GM21619 (cell line): Measurements from ENCODE around the gene L3MBTL4.
"Not testable (repeated sequence)": the region's sequence is repeated elsewhere in the genome, so short reads cannot be mapped to it uniquely, and the experiment has no call there.

ENCODE experiments used
- ATAC-seq: cut with Tn5 transposase; IDR thresholded peaks from one replicate; pipeline ENCODE4 v1.9.1; 2021; ENCODE audit not compliant: unreplicated experiment

Gene L3MBTL4

GRCh38 chr18:6204476-6204875, 210.2 kb downstream of the L3MBTL4 start:
- no peak for ATAC-seq

DNA sequence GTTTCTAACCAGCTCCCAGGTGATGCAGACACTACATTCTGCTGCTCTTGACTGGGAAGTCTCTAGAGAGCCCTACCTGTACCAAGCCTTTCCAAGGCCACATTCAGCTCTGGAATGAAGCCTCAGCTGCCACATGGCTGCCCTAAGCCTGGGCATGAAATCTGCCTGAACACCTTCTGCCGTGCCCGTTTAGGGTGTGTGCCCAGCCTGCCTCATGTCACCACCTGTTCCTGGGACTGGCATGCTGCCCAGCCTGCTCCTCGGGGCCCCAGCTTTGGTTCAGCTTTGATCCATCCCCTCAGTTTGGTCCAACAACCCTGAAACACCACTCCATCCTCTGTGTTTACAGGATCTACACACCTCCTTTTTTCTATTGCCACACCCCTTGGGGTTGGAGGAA, 210.9 kb downstream of the L3MBTL4 start:
- ATAC-seq: no peak

DNA sequence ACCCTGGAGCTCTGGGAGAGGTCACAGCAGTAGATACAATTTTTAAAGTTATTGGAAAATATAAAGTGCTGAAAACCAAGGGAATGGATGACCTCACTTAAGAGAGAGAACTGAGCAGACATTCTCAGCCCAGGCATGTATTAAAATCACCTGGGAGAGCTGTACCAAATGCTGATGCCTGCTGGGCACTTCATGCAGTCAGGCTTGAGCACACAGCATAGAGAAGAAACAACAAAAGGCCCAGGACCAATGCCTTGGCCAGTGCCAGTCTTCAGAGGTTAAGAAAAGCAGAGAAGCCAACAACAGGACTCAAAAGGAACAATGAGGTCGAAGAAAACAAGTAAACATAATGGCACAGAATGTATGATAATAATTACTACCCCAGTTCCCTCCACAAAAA, 211.8 kb downstream of the L3MBTL4 start:
- no peak for ATAC-seq

- no peak for ATAC-seq
Observed at GRCh38 chr18:6200204-6200774, 214.4 kb downstream of the L3MBTL4 start.

GRCh38 chr18:6199777-6200176, 214.9 kb downstream of the L3MBTL4 start:
- ATAC-seq: no peak

GRCh38 chr18:6198585-6198984, 216.1 kb downstream of the L3MBTL4 start:
- ATAC-seq: no peak

GRCh38 chr18:6194640-6195039, 220.1 kb downstream of the L3MBTL4 start:
- no peak for ATAC-seq

GRCh38 chr18:6185782-6186181, 228.9 kb downstream of the L3MBTL4 start:
- ATAC-seq: not testable (repeated sequence)

DNA sequence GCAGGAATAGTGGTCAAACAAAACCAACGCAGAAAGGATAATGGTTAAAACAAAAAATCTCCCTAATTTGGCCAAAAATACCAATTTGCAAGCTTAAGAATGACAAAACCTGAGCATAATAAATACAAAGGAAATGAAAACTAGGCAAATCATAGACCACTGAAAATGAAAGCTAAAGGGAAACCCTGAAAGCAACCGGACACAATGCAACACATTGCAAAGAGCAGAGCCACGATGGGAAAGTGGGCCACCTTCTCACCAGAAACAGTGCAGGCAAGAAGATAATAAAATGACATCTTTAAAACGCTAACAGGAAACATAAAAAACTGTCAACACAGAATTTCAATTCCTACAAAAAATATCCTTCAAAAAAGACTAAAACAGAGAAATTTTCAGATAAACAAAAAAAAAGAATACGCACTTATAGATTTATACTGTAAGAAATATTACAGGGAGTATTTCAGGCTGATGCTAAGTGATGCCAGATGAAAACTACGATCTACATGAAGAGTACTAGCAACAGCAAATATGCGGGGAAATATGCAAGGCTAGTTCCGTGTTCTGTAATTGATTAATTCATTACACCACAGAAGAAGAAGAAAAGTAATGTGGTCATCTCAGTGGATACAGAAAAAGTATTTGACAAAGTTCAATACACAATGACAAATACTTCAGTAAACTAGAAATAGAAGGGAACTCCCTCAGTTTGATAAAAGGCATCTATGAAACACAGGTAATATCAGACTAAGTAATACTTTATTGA, 239.5 kb downstream of the L3MBTL4 start:
- ATAC-seq: no peak

- no peak for ATAC-seq
Observed at GRCh38 chr18:6170604-6171003, 244.1 kb downstream of the L3MBTL4 start.

DNA sequence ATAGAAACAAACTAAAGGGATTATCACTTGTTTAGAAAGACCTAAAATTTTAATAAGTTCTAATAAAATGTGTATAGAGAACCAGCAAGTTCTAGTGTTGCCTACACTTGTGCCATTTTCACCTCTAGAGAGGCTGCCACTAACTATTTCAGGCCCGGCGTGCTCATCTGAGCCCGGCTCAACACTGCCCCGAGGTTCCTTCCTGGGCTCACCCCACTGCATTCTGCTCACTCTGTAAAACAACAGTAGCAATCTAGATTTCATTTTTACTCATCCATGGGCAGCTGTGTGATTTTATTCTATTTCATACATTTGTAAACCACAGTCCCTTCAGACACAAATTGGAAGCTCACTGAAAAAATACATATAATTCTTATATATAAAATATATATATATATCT, 253.2 kb downstream of the L3MBTL4 start:
- no peak for ATAC-seq

GRCh38 chr18:6159426-6159825, 255.3 kb downstream of the L3MBTL4 start:
- ATAC-seq: no peak

DNA sequence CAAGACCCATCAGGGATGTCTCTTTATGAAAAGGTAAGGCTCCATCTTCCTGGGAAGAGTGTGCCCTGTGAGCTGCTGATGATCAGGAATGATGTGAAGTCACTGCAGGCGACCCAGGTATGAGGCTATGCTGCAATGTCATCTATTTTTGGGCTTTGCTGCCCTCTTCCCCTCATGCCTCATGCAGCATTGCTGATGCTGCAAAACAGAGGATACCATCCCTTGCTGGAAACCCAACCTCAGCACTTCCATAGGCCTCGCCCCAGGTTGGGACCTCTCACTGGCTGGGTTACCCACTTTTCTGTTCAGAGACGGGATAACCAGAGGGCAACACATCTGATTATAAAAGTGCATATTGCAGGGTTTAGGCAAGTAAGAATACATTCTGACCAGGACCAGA, 255.8 kb downstream of the L3MBTL4 start:
- ATAC-seq: no peak

DNA sequence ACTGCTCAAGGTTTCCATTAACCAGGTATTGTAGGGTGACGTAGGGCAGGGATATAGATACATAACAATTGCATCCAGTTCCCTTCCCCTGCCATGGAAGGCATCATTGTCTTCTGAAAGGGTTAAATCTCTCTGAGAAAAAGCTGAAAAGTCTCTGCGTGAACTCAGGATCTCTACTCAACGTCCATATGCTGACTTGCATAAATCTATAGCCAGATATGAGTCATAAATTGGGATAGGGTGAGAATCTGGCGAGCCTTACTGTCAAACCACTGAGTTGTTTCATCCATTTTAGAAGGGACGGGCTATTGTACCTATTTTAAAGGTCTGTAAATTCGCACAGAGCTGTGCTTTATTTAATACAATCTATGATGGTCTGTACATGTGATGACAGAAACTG, 258.3 kb downstream of the L3MBTL4 start:
- ATAC-seq: no peak

- no peak for ATAC-seq
Observed at GRCh38 chr18:6155707-6156106, 259.0 kb downstream of the L3MBTL4 start.

GRCh38 chr18:6150430-6150829, 264.3 kb downstream of the L3MBTL4 start:
- ATAC-seq: no peak

DNA sequence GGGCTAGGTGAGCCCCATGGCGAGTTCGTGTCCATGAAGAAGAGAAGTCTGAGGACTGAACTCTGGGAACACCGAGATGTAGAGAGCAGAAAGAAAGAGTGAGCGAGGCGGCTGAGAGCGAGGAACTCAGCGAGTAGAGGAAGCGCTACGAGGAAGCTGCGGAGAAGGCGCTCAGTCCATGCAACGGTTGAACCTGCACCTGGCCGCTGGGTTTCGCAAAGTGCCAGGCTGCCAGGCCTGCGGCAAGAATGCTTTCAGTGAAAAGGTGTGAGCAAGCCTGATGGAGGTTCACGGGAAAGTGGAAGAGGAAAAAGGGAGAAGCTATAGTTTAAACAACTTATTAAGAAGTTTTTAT, 268.4 kb downstream of the L3MBTL4 start:
- no peak for ATAC-seq

DNA sequence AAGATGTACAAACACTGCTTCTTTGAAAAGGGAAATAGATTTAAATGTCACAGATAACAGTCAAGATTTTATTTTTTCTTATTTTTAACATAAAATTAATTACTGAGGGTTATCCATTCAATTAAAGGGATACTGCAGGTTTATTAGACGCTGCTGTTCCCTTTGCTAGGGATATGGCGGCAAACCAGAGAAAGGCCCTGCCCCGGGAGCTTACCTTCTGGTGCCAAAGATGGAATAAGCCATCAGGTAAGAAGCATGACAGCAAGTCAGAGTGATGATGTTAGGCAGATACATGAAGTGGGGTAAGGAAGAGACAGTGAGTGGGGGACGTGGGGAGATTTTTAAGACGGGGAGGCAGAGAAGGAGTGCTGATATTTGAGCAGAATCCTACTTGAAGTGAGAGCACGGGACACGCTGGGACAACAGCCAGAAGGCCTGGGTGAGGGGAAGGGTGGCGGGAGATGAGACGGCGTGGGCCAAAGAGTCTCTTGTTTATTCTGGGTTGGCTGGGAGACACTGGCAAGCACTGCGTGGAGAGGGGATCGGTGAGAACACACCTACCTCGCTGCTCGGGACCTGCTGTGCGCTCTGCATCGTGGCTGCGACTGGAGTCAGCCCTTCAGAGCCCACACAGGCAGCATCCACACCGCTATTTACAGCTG, 268.9 kb downstream of the L3MBTL4 start:
- ATAC-seq: no peak

DNA sequence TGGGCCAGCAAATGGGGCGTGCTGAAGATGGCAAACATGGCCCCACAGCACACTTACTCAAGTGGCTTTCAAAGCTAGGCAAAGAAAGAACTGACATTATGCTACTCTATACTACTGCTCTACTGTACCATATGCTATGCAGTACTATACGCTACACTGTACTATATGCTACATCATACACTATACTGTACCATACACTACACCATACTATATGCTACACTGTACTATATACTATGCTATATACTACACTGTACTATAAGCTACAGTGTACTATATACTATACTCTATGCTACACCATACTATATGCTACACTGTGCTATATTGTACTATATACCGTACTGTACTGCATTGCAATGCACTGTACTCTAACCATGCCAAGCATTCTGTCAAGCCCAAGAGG, 275.7 kb downstream of the L3MBTL4 start:
- ATAC-seq: no peak

DNA sequence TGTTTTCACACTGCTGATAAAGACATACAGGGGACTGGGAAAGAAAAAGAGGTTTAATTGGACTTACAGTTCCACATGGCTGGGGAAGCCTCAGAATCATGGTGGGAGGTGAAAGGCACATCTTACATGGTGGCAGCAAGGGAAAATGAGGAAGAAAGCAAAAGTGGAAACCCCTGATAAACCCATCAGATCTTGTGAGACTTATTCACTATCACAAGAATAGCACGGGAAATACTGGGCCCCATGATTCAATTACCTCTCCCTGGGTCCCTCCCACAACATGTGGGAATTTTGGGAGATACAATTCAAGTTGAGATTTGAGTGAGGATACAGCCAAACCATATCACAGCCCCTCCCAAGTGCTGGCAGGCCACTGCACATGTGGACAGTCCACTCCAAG, 278.8 kb downstream of the L3MBTL4 start:
- ATAC-seq: not testable (repeated sequence)

- not testable (repeated sequence) for ATAC-seq
Observed at GRCh38 chr18:6135029-6135428, 279.7 kb downstream of the L3MBTL4 start.

DNA sequence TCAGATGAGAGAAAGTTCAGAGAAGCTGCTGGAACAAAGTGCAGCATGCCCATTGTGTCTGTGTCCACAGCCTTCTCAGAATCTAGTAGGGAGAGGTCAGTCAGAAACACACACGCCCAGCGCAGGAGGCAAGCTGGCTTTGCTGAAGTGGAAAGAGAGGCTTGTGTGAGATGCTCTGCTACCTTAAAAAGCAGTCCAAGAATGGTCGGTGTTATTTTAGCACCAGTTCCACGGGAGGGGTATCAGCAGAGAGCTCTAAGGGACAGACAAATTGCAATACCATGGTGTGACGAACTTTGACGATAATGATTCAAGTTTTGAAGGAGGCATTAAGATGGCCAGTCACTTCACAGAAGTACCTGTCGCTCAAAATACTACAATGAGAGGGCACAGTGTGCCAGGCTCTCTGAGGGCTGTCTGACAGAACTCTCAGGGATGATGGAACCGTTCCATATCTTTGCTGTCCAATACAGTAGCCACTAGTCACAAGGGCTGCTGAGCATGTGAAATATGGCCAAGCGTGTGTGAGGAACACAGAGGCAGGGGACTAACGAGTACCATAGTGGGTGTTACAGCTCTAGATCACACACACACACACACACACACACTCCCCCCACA, 281.9 kb downstream of the L3MBTL4 start:
- ATAC-seq: no peak
